NCI-H2081 (cell line): ENCODE measurements around the gene ACTC1.
"Not testable (repeated sequence)": the region's sequence is repeated elsewhere in the genome, so short reads cannot be mapped to it uniquely, and the experiment has no call there.

Experiments
- DNase-seq, 2 experiments: peaks; one replicate each; lab custom pipeline; 2025; lab: John Stamatoyannopoulos, UW

Gene ACTC1

GRCh38 chr15:34795267-34796081 lies at the start of gene ACTC1:
TSS of gene ACTC1 (minus strand) at chr15:34795549. CDS start at chr15:34794808, 741 bp downstream.
- DNase-seq: no peak

- DNase-seq: no peak
Observed at GRCh38 chr15:34841262-34841725, 45.9 kb upstream of the ACTC1 start.

GRCh38 chr15:34838282-34838681 lies 42.9 kb upstream of the ACTC1 start:
- DNase-seq: no peak

GRCh38 chr15:34837246-34838016 lies 42.1 kb upstream of the ACTC1 start:
- no peak for DNase-seq

GRCh38 chr15:34828145-34828911 lies 33.0 kb upstream of the ACTC1 start:
- no peak for DNase-seq

GRCh38 chr15:34821831-34822230 lies 26.5 kb upstream of the ACTC1 start:
- no peak for DNase-seq

- DNase-seq: no peak
Observed at GRCh38 chr15:34820110-34820509, 24.8 kb upstream of the ACTC1 start.

GRCh38 chr15:34818526-34818925 lies 23.2 kb upstream of the ACTC1 start:
- DNase-seq: no peak

- DNase-seq: no peak
Observed at GRCh38 chr15:34815836-34816235, 20.5 kb upstream of the ACTC1 start.

GRCh38 chr15:34813446-34814190 lies 18.3 kb upstream of the ACTC1 start:
- no peak for DNase-seq

- not testable (repeated sequence) for DNase-seq
Observed at GRCh38 chr15:34812868-34813365, 17.6 kb upstream of the ACTC1 start.

- no peak for DNase-seq
Observed at GRCh38 chr15:34812369-34812768, 17.0 kb upstream of the ACTC1 start.

GRCh38 chr15:34810443-34811129 lies 15.2 kb upstream of the ACTC1 start:
- DNase-seq: no peak

- DNase-seq: no peak
Observed at GRCh38 chr15:34809186-34809585, 13.8 kb upstream of the ACTC1 start.

- no peak for DNase-seq
Observed at GRCh38 chr15:34808016-34808415, 12.7 kb upstream of the ACTC1 start.

GRCh38 chr15:34807241-34807640 lies 11.9 kb upstream of the ACTC1 start:
- DNase-seq: not testable (repeated sequence)

- no peak for DNase-seq
Observed at GRCh38 chr15:34804776-34805175, 9.4 kb upstream of the ACTC1 start.

- peak in 1 of 2 experiments; percentile 48 for DNase-seq
Observed at GRCh38 chr15:34804113-34804512, 8.8 kb upstream of the ACTC1 start.

GRCh38 chr15:34802803-34803750 lies 7.7 kb upstream of the ACTC1 start:
- no peak for DNase-seq

GRCh38 chr15:34802371-34802770 lies 7.0 kb upstream of the ACTC1 start:
- no peak for DNase-seq
